ENCODE results near the gene ARID3B.

GRCh38 chr15:74595271-74595670 lies 54.3 kb downstream of the ARID3B start:
- no peak for TF ChIP-seq REST (IDR thresholded peaks at IDR 0.05; ENCODE audit: insufficient read depth in 1 of 2, low read depth in 2 of 2, low read length in 2 of 2)
- no peak for TF ChIP-seq SIN3A (IDR thresholded peaks at IDR 0.05; ENCODE audit: borderline replicate concordance, insufficient read depth, low read length)
- no peak for TF ChIP-seq FOXP2 (optimal IDR thresholded peaks at IDR 0.05; ENCODE audit: borderline replicate concordance, extremely low read depth, extremely low read length, insufficient read depth)
- no peak for TF ChIP-seq POLR2AphosphoS5 (IDR thresholded peaks at IDR 0.05; ENCODE audit: low read depth, low read length)
- no peak for TF ChIP-seq TAF1 (IDR thresholded peaks at IDR 0.05; ENCODE audit: borderline replicate concordance, insufficient read depth, low read length)
